HL-60/S4 treated with phorbol 12-myristate 13-acetate at 8.2 ng/mL for 4 days and 3 days (cell line): ENCODE data around the gene BTBD16.

Source experiments
- in situ Hi-C: fragments of 300-500 bp; cut with MboI; formaldehyde crosslinking; loops from 2 replicates; pipeline ENCODE4 v1.15.0; 2022; ENCODE audit warnings: low sequenced_read_pairs

The BTBD16 gene

GRCh38 chr10:122338609-122339441, 67.7 kb downstream of the BTBD16 start:
- in situ Hi-C loops: no loop called here

DNA sequence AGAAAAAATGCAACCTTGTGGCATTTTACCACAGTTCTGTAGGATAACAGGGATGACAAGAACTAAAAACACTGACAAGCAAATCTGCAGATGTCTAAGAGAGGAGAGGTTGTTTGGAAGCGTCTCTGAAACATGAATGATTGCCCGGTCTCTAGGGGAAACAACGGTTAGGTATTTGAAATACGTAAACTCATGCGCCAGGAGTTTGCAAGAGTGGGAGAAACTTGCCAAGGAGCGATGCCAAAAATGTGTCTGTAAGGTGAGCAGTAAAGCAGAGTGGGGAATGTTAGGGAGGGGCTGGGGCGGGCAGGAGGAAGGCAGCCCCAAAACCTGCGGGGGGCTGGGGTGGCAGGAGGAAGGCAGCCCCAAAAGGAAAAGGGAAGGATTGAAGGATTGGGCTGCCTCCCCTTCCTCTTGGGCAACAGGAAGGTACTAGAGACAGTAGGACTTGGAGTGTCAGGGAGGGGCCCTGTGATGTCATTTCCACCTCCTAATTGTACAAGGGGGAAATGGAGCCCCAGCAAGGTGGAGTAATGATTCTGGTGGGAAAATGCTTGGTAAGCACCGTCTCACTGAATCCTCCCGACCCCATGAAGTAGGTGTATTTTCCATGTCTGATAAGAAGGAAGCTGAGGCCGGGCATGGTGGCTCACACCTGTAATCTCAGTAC, 70.2 kb downstream of the BTBD16 start:
- in situ Hi-C loops: no loop called here

DNA sequence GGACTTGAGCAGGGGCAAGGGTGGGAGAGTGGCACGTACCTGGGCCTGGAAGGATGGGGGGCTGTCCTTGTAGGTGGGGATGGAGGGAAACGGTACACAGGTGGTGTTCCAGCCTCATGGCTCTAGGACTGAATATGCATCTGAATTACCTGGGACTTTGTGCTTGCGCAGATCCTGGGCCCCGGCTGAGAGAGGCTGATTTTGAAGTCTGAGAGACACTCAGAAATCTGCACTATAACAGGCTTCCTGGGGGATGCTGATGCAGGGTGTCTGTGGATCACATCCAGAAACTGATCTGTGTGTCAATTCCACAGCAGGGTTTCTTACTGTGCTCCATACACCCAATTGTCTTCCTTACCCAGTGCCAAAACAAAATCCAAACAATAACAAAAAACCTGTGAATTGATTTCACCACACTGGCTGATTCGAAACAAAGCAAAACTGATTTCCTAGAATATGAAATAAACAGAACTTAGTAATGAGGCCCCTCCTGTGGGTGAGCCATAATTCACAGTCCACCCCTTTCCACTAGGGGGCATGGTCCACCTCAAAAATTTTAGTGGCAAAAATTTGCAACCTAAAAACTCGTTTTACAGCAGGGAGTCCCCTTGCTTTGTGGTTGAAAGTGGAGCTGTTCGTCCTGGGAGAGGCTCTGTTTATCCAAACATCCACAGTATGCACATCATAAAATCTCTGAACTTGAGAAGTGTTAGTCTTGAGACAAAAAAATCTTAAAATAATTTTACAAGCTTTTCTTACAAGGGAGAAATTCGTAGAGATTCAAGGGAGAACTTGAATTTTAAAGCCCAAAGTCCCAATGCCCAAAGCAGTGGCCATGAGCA, 71.4 kb downstream of the BTBD16 start:
- in situ Hi-C loops: no loop called here

- in situ Hi-C loops: no loop called here
Measured at GRCh38 chr10:122343135-122343800, 72.2 kb downstream of the BTBD16 start.

DNA sequence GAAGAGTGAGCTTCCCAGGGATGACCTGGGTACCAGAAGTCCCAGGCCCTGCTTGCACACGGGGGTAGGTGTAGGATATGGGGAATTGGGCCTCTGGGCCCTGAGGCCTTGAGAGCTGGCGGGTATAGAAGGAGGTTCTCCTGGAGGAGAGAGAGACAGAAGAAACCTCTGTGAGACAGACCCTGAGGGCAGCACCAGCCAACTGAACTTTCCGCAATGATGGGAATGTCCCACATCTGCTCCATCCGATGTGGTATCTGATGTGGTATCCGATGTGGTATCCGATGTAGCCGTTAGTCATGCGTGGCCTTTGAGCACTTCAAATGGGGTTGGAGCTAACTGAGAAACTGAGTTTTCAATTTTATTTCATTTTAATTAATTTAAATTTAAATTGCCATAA, 72.8 kb downstream of the BTBD16 start:
- in situ Hi-C loops: no loop called here

GRCh38 chr10:122344741-122345258, 73.7 kb downstream of the BTBD16 start:
- in situ Hi-C loops: no loop called here

GRCh38 chr10:122346326-122346950, 75.3 kb downstream of the BTBD16 start:
- in situ Hi-C loops: no loop called here

GRCh38 chr10:122347170-122347841, 76.2 kb downstream of the BTBD16 start:
- in situ Hi-C loops: no loop called here

DNA sequence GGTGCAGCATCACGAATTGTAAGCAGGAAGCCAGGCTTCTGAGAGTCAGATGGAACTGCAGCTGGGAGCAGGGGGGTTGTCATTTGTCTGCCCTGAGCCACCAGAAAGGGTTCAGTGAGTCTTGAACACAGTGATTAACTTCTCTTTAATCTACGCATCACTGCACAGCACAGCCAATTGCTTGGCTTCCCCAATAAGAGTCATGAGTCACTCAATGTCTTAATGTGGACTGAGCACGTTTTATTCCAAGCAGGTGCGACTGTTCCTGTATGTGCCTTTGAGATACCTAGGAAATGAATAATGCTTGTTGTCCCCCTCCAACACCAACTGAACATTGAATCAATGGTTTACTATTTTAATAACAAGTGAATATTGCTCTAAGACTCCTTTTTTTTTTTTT, 77.4 kb downstream of the BTBD16 start:
- in situ Hi-C loops: no loop called here

- in situ Hi-C loops: no loop called here
Measured at GRCh38 chr10:122348935-122349361, 77.9 kb downstream of the BTBD16 start.

GRCh38 chr10:122349758-122350369, 78.8 kb downstream of the BTBD16 start:
- in situ Hi-C loops: no loop called here

DNA sequence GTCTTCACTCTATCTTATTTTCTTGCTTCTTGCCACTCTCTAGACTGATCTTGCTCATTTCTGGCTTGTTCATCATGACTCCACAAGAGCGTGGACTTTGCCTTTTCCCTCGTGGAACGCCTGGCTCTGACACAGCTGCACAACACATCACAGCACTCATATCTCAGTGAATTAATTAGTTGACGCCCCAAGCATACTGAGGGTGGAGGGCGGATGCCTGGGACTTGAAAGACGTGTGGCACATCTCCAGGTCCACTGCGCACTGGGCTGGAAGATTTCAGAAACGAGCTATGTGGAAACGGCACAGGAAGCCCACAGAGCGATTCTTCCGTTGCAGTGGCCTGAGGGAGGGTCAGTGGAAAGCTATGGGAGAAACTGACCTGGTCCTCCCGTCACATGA, 79.8 kb downstream of the BTBD16 start:
- in situ Hi-C loops: no loop called here

DNA sequence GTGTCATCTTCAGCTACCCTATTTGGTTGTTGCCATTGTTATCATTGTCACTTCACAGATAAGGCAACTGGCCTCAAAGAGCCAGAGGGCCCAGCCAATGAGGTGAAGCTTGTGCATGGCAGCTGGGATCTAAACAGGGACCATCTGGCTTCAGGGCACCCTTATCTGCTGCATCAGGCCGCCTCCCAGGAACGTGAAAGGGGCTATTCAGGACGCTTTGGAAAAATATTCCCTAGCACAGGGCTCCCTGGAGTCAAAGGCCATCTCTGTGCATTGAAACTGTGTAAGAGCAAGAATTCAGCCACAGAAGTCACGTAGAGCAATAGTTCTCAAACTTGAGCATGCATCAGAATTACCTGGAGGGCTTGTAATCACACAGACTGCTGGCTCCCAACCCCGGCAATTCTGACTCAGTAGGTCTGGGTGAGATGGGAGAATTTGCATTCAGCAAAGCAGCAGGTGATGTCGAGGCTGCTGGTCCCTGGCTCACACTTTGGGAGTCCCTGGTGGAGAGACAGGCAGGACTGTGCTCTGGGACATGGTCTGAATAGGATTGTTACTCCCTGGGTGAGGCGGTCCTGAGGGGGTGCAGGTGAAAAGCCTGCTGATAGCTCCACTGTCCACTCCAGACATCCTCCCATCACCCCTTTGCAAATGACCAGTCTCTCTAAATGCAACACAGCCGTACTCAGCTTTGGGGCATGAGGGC, 81.9 kb downstream of the BTBD16 start:
- in situ Hi-C loops: no loop called here

- in situ Hi-C loops: no loop called here
Measured at GRCh38 chr10:122354383-122354782, 83.3 kb downstream of the BTBD16 start.

GRCh38 chr10:122357685-122358084, 86.6 kb downstream of the BTBD16 start:
- in situ Hi-C loops: no loop called here

DNA sequence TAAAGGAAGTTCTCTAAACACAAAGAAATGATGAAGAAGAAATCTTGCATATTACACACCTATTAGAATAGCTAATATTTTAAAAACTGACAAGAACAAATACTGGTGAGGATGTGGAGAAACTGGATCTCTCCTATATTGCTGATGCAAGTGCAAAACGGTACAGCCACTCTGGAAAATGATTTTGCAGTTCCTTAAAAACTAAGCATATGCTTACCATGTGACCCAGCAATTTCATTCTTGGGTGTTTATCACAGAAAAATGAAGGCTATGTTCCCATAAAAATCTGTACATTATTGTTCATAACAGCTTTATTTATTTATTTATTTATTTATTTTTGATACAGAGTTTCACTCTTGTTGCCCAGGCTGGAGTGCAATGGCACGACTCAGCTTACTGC, 88.5 kb downstream of the BTBD16 start:
- in situ Hi-C loops: no loop called here

DNA sequence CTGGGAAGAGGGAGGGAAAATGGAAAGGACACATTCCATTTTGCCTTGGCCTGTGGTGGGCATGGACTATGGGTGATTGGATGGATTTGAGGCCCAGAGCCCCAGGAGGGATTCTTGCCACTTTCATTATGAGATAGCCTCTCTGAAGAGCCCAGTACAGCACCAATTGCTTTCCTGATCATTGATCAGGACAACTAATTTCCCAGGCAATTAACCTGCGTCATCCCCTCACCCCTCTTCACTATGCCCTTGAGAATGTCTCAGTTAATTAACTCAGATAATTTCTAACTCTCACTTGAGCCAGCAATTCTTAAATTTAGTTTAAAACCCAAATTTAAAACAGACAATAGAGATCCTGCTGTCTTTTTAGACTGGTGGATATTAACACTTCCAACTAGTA, 90.0 kb downstream of the BTBD16 start:
- in situ Hi-C loops: no loop called here

DNA sequence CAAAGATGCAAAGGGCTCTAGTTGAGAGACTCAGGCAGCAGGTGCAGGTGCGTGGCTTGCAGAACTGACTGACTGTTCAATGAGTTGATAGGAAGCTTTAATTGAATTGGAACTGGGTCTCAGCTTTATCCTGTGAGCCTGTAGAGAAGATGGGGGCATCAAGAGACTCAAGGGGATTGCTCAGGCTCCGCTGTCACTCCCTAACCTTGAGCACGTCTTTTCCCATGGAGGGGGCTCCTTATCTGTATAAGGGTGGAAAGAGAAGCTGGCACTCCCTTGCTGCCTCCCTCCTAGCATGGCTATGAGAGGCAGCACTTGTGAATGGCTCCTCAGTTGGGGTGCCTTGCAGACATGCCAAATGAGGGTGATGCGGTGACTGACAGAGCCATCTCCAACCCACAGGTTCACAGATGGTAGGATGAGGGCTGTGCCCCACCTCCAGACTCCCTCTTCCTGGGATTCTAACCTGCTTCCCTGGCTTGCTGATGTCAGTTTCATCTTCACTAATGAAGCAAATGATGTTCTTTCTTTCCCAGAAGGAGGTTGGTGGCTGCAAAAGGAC, 91.0 kb downstream of the BTBD16 start:
- in situ Hi-C loops: no loop called here
